OCI-LY7 (cell line): ENCODE measurements around the gene IFNGR1. TPM values are rescaled to one million over a fixed set of nuclear protein-coding genes. Genes with fewer than 3 reads are reported as not detected.

Experiments used
- BruUV-seq: library from RNA; stranded (reverse); fragments of 400-500 nt; replicated peaks from 2 replicates; lab custom pipeline; 2021; lab: Mats Ljungman, UMichigan
- CTCF ChIA-PET: fragments of 300-600 bp; sonication (Branson Sonifier 250); formaldehyde crosslinking; loops from one replicate; lab custom pipeline; 2022; ENCODE audit warnings: antibody characterized with exemption; ENCODE audit not compliant: unreplicated experiment; lab: Charles Lee
- POLR2A ChIA-PET: fragments of 300-600 bp; sonication (Branson Sonifier 250); formaldehyde crosslinking; loops from one replicate; lab custom pipeline; 2022; ENCODE audit warnings: antibody characterized with exemption; lab: Charles Lee
- DNase-seq: peaks from one replicate; pipeline ENCODE4 v3.0.0-alpha.2; 2015; ENCODE audit warnings: low spot score
- H2AFZ ChIP-seq: fragments of 200-600 bp; sonication (generic), shearing (Covaris generic); 2 replicates; pipeline ENCODE4 v1.6.1; 2014; ENCODE audit warnings: mild to moderate bottlenecking, antibody characterized with exemption, low read length, moderate library complexity
- H3K27ac ChIP-seq: fragments of 200-600 bp; sonication (generic); 2 replicates; pipeline ENCODE4 v1.5.1; 2014; ENCODE audit warnings: mixed run types, low read depth, mild to moderate bottlenecking, moderate library complexity, low read length, inconsistent platforms; ENCODE audit not compliant: poor library complexity, severe bottlenecking
- H3K36me3 ChIP-seq: fragments of 200-600 bp; sonication (generic); 2 replicates; pipeline ENCODE4 v1.6.1; 2014; ENCODE audit warnings: mild to moderate bottlenecking, antibody characterized with exemption, low read length, moderate library complexity, mixed read lengths; ENCODE audit not compliant: insufficient read depth
- H3K4me1 ChIP-seq: fragments of 200-600 bp; sonication (generic); 2 replicates; pipeline ENCODE4 v1.5.1; 2014; ENCODE audit warnings: mild to moderate bottlenecking, low read length; ENCODE audit not compliant: insufficient read depth, poor library complexity, severe bottlenecking
- H3K4me2 ChIP-seq: fragments of 200-600 bp; sonication (generic); 2 replicates; pipeline ENCODE4 v1.6.1; 2014; ENCODE audit warnings: mild to moderate bottlenecking, low read length
- H3K4me3 ChIP-seq: fragments of 200-600 bp; sonication (generic); 2 replicates; pipeline ENCODE4 v1.5.1; 2014; ENCODE audit warnings: mild to moderate bottlenecking, low read depth, low read length; ENCODE audit not compliant: poor library complexity, severe bottlenecking
- H3K79me2 ChIP-seq: fragments of 200-600 bp; sonication (generic); 2 replicates; pipeline ENCODE4 v1.6.1; 2016; ENCODE audit warnings: low read depth, mild to moderate bottlenecking, low read length, moderate library complexity, mixed read lengths; ENCODE audit not compliant: insufficient read depth
- H3K9me2 ChIP-seq: fragments of 200-600 bp; sonication (generic); 2 replicates; pipeline ENCODE4 v1.6.1; 2016; ENCODE audit warnings: mild to moderate bottlenecking, low read length, mixed read lengths; ENCODE audit not compliant: insufficient read depth
- H3K9me3 ChIP-seq: fragments of 200-600 bp; sonication (generic); 2 replicates; pipeline ENCODE4 v1.6.1; 2014; ENCODE audit warnings: mild to moderate bottlenecking, mixed run types, low read length, mixed read lengths
- H4K20me1 ChIP-seq: fragments of 200-600 bp; sonication (generic); 2 replicates; pipeline ENCODE4 v1.6.1; 2014; ENCODE audit warnings: mild to moderate bottlenecking, antibody characterized with exemption, low read length, moderate library complexity, mixed read lengths; ENCODE audit not compliant: insufficient read depth
- EZH2phosphoT487 ChIP-seq: fragments of 200-600 bp; sonication (generic); IDR thresholded peaks from 2 replicates; pipeline ENCODE4 v1.6.1; 2018; ENCODE audit warnings: low read depth, borderline replicate concordance, mild to moderate bottlenecking, mixed run types, antibody characterized with exemption, low read length, moderate library complexity, mixed read lengths
- intact Hi-C: fragments of 100-400 bp; cut with micrococcal nuclease; formaldehyde crosslinking; loops from one replicate; pipeline ENCODE4 v1.10.0; 2022; ENCODE audit not compliant: unreplicated experiment
- total RNA-seq, 2 experiments: library from RNA; depleted of rRNA in 1 of 2; stranded (reverse); fragments of >200 nt in 1 of 2; shearing (Covaris generic) in 1 of 2; gene quantifications; 2 replicates each; pipeline ENCODE4 v1.2.3, GENCODE V29; 2014 to 2022
- TF ChIP-seq, protein P1 (sequence below): fragments of 200-600 bp; sonication (generic); conservative IDR thresholded peaks from 2 replicates; pipeline ENCODE4 v1.5.1; 2014; ENCODE audit warnings: mild to moderate bottlenecking, antibody characterized with exemption, low read length, moderate library complexity, mixed read lengths

The IFNGR1 gene
- total RNA-seq, 2 experiments from 2014 or later: 23.2 to 23.6 TPM

DNA sequence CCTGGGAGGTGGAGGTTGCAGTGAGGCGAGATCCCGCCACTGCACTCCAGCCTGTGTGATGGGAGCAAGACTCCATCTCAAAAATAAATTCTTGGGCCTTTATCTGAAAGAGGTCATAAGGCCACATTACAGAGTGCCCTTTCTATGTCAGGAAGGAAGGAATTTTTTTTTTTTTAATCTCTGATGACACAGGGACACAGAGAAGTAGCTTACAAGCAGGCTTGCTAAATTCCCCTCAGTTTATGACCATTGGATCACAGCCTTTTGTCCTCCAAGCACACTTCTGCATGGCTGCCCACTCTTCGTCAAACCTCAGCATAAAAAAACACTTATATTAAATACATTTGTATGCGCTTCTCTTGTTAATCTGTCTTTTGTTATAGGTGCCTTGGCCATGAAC, 7.5 kb upstream of the IFNGR1 start:
- Histone ChIP-seq H3K79me2 (no peaks in the 10 kb centered on the region), H3K9me2 (no peaks in the 10 kb centered on the region), H3K4me2 (no peak overlapping the region), H3K36me3 (peaks cover 3% of the 10 kb centered on the region; the same call in 1 of the 2 replicates), H4K20me1 (no peaks in the 10 kb centered on the region), H2AFZ (no peak overlapping the region; the same call in 1 of the 2 replicates), H3K9me3 (0 out of 2 replicates have a peak, but pooled peaks cover 6% of the 10 kb centered on the region), H3K4me1 (peaks cover 82% of the 10 kb centered on the region), H3K27ac (no peak overlapping the region), H3K4me3 (no peak overlapping the region)
- TF ChIP-seq, protein P1, sequence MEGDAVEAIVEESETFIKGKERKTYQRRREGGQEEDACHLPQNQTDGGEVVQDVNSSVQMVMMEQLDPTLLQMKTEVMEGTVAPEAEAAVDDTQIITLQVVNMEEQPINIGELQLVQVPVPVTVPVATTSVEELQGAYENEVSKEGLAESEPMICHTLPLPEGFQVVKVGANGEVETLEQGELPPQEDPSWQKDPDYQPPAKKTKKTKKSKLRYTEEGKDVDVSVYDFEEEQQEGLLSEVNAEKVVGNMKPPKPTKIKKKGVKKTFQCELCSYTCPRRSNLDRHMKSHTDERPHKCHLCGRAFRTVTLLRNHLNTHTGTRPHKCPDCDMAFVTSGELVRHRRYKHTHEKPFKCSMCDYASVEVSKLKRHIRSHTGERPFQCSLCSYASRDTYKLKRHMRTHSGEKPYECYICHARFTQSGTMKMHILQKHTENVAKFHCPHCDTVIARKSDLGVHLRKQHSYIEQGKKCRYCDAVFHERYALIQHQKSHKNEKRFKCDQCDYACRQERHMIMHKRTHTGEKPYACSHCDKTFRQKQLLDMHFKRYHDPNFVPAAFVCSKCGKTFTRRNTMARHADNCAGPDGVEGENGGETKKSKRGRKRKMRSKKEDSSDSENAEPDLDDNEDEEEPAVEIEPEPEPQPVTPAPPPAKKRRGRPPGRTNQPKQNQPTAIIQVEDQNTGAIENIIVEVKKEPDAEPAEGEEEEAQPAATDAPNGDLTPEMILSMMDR: no peak
- no peak for TF ChIP-seq EZH2phosphoT487
- intact Hi-C loops: no loop called here
- BruUV-seq: no TSS peak
- ChIA-PET CTCF (no interaction called here), POLR2A (interaction anchor here (0.5 to 1.4 kb wide), 4 partner anchors 8 to 724 kb away, joined by 3 read pairs; no protein-coding TSS in a partner anchor)
- DNase-seq: no peak

DNA sequence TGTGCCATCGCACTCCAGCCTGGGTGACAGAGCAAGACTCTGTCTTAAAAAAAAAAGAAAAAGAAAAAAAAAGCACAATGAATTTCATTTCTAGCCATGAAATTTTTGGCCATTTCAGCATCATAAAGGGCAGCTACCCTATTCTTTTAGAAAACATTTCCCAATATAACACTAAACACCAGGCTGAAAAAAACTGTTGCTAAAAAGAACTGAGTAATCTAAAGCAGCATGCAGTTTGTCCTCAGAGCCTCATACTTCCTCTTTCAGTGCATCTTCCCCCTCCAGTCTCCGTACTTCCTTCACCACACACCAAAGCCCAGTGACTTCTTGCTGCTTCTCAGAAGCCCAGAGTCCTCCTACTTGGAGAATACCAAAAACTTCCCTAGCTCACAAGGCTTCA, 5.6 kb upstream of the IFNGR1 start:
- POLR2A ChIA-PET: interaction anchor here (1.1 to 4.9 kb wide), 3 partner anchors 8 to 692 kb away, joined by 4 to 52 read pairs (median 6); no protein-coding TSS in a partner anchor
- CTCF ChIA-PET: no interaction called here
- BruUV-seq: no TSS peak

More for the DNA sequence above, 5.6 kb upstream of the IFNGR1 start:
- peak overlapping the region; percentile 74; the same call in 1 of the 2 replicates for H2AFZ ChIP-seq
- H3K4me2 ChIP-seq: peak overlapping the region; percentile 63
- no peaks in the 10 kb centered on the region; the same call in 1 of the 2 replicates for H3K9me3 ChIP-seq
- H3K27ac ChIP-seq: peak overlapping the region; percentile 71
- H3K4me1 ChIP-seq: peaks cover 76% of the 10 kb centered on the region
- no peaks in the 10 kb centered on the region for H3K9me2 ChIP-seq
- no peak for TF ChIP-seq EZH2phosphoT487
- TF ChIP-seq, protein P1: no peak
- DNase-seq: peak; percentile 83
- no peaks in the 10 kb centered on the region for H3K36me3 ChIP-seq
- peak overlapping the region; percentile 8 for H3K4me3 ChIP-seq
- H4K20me1 ChIP-seq: no peaks in the 10 kb centered on the region
- intact Hi-C loops: no loop called here
- H3K79me2 ChIP-seq: no peaks in the 10 kb centered on the region
